Activated T-helper 17 cell treated with anti-CD3 and anti-CD28 coated beads, Interleukin-2, amount 50 U/mL, for 72 hours (primary cell): ENCODE measurements around the gene LRRC52. TPM values are rescaled to one million over a fixed set of nuclear protein-coding genes. Genes with fewer than 3 reads are reported as not detected.
A peak's percentile ranks its signal among the peaks of the same experiment; 100 is the strongest.

ENCODE experiments used
- ATAC-seq: fragments of 150-1000 bp; cut with Tn5 transposase; replicated peaks from 2 replicates; pipeline ENCODE4 v1.10.0; 2021; ENCODE audit warnings: mild to moderate bottlenecking, moderate library complexity
- H3K27ac Mint-ChIP-seq: one replicate; pipeline ENCODE4 v1.8.0; 2022; ENCODE audit warnings: mixed read lengths
- H3K27me3 Mint-ChIP-seq: one replicate; pipeline ENCODE4 v1.8.0; 2022; ENCODE audit warnings: mixed read lengths
- H3K36me3 Mint-ChIP-seq: one replicate; pipeline ENCODE4 v1.8.0; 2022; ENCODE audit warnings: low read depth, mild to moderate bottlenecking, mixed read lengths
- H3K4me1 Mint-ChIP-seq: one replicate; pipeline ENCODE4 v1.8.0; 2022; ENCODE audit warnings: mixed read lengths
- H3K4me3 Mint-ChIP-seq: one replicate; pipeline ENCODE4 v1.8.0; 2022; ENCODE audit warnings: mild to moderate bottlenecking, mixed read lengths
- H3K9me3 Mint-ChIP-seq: one replicate; pipeline ENCODE4 v1.8.0; 2022; ENCODE audit warnings: mixed read lengths
- total RNA-seq, 2 donors: library from RNA; stranded (reverse); gene quantifications; one replicate each; pipeline ENCODE4 v1.2.3, GENCODE V29; 2022

Gene LRRC52
- total RNA-seq, 2 donors from 2014 or later = not detected

- peaks cover 59% of the 10 kb centered on the region for H3K27me3 Mint-ChIP-seq
- peaks cover 10% of the 10 kb centered on the region for H3K9me3 Mint-ChIP-seq
- H3K4me1 Mint-ChIP-seq = no peaks in the 10 kb centered on the region
- H3K36me3 Mint-ChIP-seq = no peaks in the 10 kb centered on the region
- H3K4me3 Mint-ChIP-seq = no peak overlapping the region
- no peak overlapping the region for H3K27ac Mint-ChIP-seq
- no peak for ATAC-seq
These were observed 18.1 kb upstream of the LRRC52 start for GRCh38 chr1:165525708-165526107.

- ATAC-seq = no peak
- H3K27ac Mint-ChIP-seq = no peak overlapping the region
- peaks cover under 1% of the 10 kb centered on the region for H3K9me3 Mint-ChIP-seq
- no peaks in the 10 kb centered on the region for H3K4me1 Mint-ChIP-seq
- no peak overlapping the region for H3K4me3 Mint-ChIP-seq
- no peaks in the 10 kb centered on the region for H3K36me3 Mint-ChIP-seq
- H3K27me3 Mint-ChIP-seq = peaks cover 55% of the 10 kb centered on the region
These were observed 16.4 kb upstream of the LRRC52 start for GRCh38 chr1:165527251-165528007.

- ATAC-seq = no peak
- Mint-ChIP-seq H3K36me3 (no peaks in the 10 kb centered on the region), H3K4me3 (no peak overlapping the region), H3K27ac (no peak overlapping the region), H3K4me1 (no peaks in the 10 kb centered on the region), H3K9me3 (no peaks in the 10 kb centered on the region), H3K27me3 (peaks cover 37% of the 10 kb centered on the region)
These were observed 12.8 kb upstream of the LRRC52 start for GRCh38 chr1:165531021-165531420.

GRCh38 chr1:165532053-165532452, 11.7 kb upstream of the LRRC52 start:
- no peak overlapping the region for H3K4me3 Mint-ChIP-seq
- no peaks in the 10 kb centered on the region for H3K36me3 Mint-ChIP-seq
- no peaks in the 10 kb centered on the region for H3K4me1 Mint-ChIP-seq
- peaks cover 35% of the 10 kb centered on the region for H3K27me3 Mint-ChIP-seq
- no peak for ATAC-seq
- H3K27ac Mint-ChIP-seq = no peak overlapping the region
- H3K9me3 Mint-ChIP-seq = no peaks in the 10 kb centered on the region

GRCh38 chr1:165533254-165533653, 10.5 kb upstream of the LRRC52 start:
- no peaks in the 10 kb centered on the region for H3K36me3 Mint-ChIP-seq
- no peaks in the 10 kb centered on the region for H3K9me3 Mint-ChIP-seq
- H3K4me3 Mint-ChIP-seq = no peak overlapping the region
- peaks cover 29% of the 10 kb centered on the region for H3K27me3 Mint-ChIP-seq
- no peak for ATAC-seq
- no peak overlapping the region for H3K27ac Mint-ChIP-seq
- no peaks in the 10 kb centered on the region for H3K4me1 Mint-ChIP-seq

GRCh38 chr1:165536016-165536415, 7.8 kb upstream of the LRRC52 start:
- H3K27ac Mint-ChIP-seq = no peak overlapping the region
- no peaks in the 10 kb centered on the region for H3K9me3 Mint-ChIP-seq
- no peaks in the 10 kb centered on the region for H3K4me1 Mint-ChIP-seq
- peaks cover 34% of the 10 kb centered on the region for H3K27me3 Mint-ChIP-seq
- no peaks in the 10 kb centered on the region for H3K36me3 Mint-ChIP-seq
- ATAC-seq = peak; percentile 52
- H3K4me3 Mint-ChIP-seq = no peak overlapping the region

- no peaks in the 10 kb centered on the region for H3K4me1 Mint-ChIP-seq
- peaks cover 31% of the 10 kb centered on the region for H3K27me3 Mint-ChIP-seq
- no peak overlapping the region for H3K27ac Mint-ChIP-seq
- H3K4me3 Mint-ChIP-seq = no peak overlapping the region
- H3K36me3 Mint-ChIP-seq = no peaks in the 10 kb centered on the region
- no peaks in the 10 kb centered on the region for H3K9me3 Mint-ChIP-seq
- no peak for ATAC-seq
These were observed 6.3 kb upstream of the LRRC52 start for GRCh38 chr1:165537356-165538109.

- Mint-ChIP-seq H3K27me3 (peaks cover 38% of the 10 kb centered on the region), H3K36me3 (no peaks in the 10 kb centered on the region), H3K27ac (no peak overlapping the region), H3K4me1 (no peaks in the 10 kb centered on the region), H3K9me3 (no peaks in the 10 kb centered on the region), H3K4me3 (no peak overlapping the region)
- ATAC-seq = no peak
These were observed 4.5 kb upstream of the LRRC52 start for GRCh38 chr1:165539306-165539705.

- Mint-ChIP-seq H3K4me3 (no peak overlapping the region), H3K27me3 (peaks cover 44% of the 10 kb centered on the region), H3K9me3 (no peaks in the 10 kb centered on the region), H3K36me3 (no peaks in the 10 kb centered on the region), H3K27ac (no peak overlapping the region), H3K4me1 (no peaks in the 10 kb centered on the region)
- ATAC-seq = no peak
These were observed 3.9 kb upstream of the LRRC52 start for GRCh38 chr1:165539908-165540307.

GRCh38 chr1:165542015-165542631, 1.7 kb upstream of the LRRC52 start:
- no peaks in the 10 kb centered on the region for H3K9me3 Mint-ChIP-seq
- H3K27me3 Mint-ChIP-seq = peaks cover 51% of the 10 kb centered on the region
- H3K4me3 Mint-ChIP-seq = no peak overlapping the region
- ATAC-seq = no peak
- no peak overlapping the region for H3K27ac Mint-ChIP-seq
- H3K4me1 Mint-ChIP-seq = no peaks in the 10 kb centered on the region
- no peaks in the 10 kb centered on the region for H3K36me3 Mint-ChIP-seq

- H3K36me3 Mint-ChIP-seq = no peaks in the 10 kb centered on the region
- no peaks in the 10 kb centered on the region for H3K9me3 Mint-ChIP-seq
- H3K27me3 Mint-ChIP-seq = peaks cover 49% of the 10 kb centered on the region
- no peaks in the 10 kb centered on the region for H3K4me1 Mint-ChIP-seq
- ATAC-seq = no peak
- H3K4me3 Mint-ChIP-seq = no peak overlapping the region
- no peak overlapping the region for H3K27ac Mint-ChIP-seq
These were observed 1.2 kb upstream of the LRRC52 start for GRCh38 chr1:165542647-165543046.

- no peaks in the 10 kb centered on the region for H3K4me1 Mint-ChIP-seq
- no peak for ATAC-seq
- no peaks in the 10 kb centered on the region for H3K36me3 Mint-ChIP-seq
- H3K4me3 Mint-ChIP-seq = no peak overlapping the region
- H3K9me3 Mint-ChIP-seq = no peaks in the 10 kb centered on the region
- H3K27me3 Mint-ChIP-seq = peaks cover 43% of the 10 kb centered on the region
- H3K27ac Mint-ChIP-seq = no peak overlapping the region
These were observed 1.2 kb downstream of the LRRC52 start for GRCh38 chr1:165544996-165545395.

GRCh38 chr1:165545974-165546373, 2.2 kb downstream of the LRRC52 start:
- H3K4me1 Mint-ChIP-seq = no peaks in the 10 kb centered on the region
- no peaks in the 10 kb centered on the region for H3K9me3 Mint-ChIP-seq
- ATAC-seq = no peak
- H3K4me3 Mint-ChIP-seq = no peak overlapping the region
- H3K27ac Mint-ChIP-seq = no peak overlapping the region
- H3K27me3 Mint-ChIP-seq = peaks cover 43% of the 10 kb centered on the region
- no peaks in the 10 kb centered on the region for H3K36me3 Mint-ChIP-seq

- Mint-ChIP-seq H3K27me3 (peaks cover 23% of the 10 kb centered on the region), H3K27ac (no peak overlapping the region), H3K4me1 (no peaks in the 10 kb centered on the region), H3K36me3 (no peaks in the 10 kb centered on the region), H3K4me3 (no peak overlapping the region), H3K9me3 (no peaks in the 10 kb centered on the region)
- ATAC-seq = no peak
These were observed 6.2 kb downstream of the LRRC52 start for GRCh38 chr1:165549973-165550372.

GRCh38 chr1:165551469-165551868, 7.7 kb downstream of the LRRC52 start:
- peaks cover 19% of the 10 kb centered on the region for H3K27me3 Mint-ChIP-seq

More at GRCh38 chr1:165551469-165551868, 7.7 kb downstream of the LRRC52 start:
- ATAC-seq = no peak
- H3K4me1 Mint-ChIP-seq = no peaks in the 10 kb centered on the region
- no peak overlapping the region for H3K4me3 Mint-ChIP-seq
- H3K9me3 Mint-ChIP-seq = no peaks in the 10 kb centered on the region
- H3K27ac Mint-ChIP-seq = no peak overlapping the region
- H3K36me3 Mint-ChIP-seq = no peaks in the 10 kb centered on the region
